Ovary (tissue), 10 donors: ENCODE measurements around the gene GEMIN8. TPM values are rescaled to one million over a fixed set of nuclear protein-coding genes. Genes with fewer than 3 reads are reported as not detected.

ENCODE experiments used
- DNase-seq, 5 donors: peaks; one replicate each; pipeline ENCODE4 v3.0.0-alpha.2; 2019 to 2020
- H3K27ac ChIP-seq, 2 donors: fragments of 200-600 bp; one replicate each; pipeline versions ENCODE4 v1.5.1 to v1.8.0; 2019 to 2022
- H3K27me3 ChIP-seq: fragments of 200-600 bp; one replicate; pipeline ENCODE4 v1.8.0; 2022
- H3K36me3 ChIP-seq: fragments of 200-600 bp; sonication (generic); one replicate; pipeline ENCODE4 v1.5.1; 2019
- H3K4me1 ChIP-seq: one replicate; pipeline ENCODE4 v1.8.1; 2013; ENCODE audit warnings: mild to moderate bottlenecking, moderate library complexity; ENCODE audit not compliant: insufficient read depth
- H3K4me3 ChIP-seq: fragments of 200-600 bp; sonication (generic); one replicate; pipeline ENCODE4 v1.5.1; 2017
- H3K9me3 ChIP-seq, 2 donors: fragments of 200-600 bp in 1 of 2; sonication (generic) in 1 of 2; one replicate each; pipeline versions ENCODE4 v1.5.1 to v1.8.1; 2013 to 2019; ENCODE audit warnings: mild to moderate bottlenecking in 1 of 2, moderate library complexity in 1 of 2
- EP300 ChIP-seq: sonication (generic); formaldehyde crosslinking; IDR thresholded peaks from one replicate; pipeline ENCODE4 v1.6.1; 2017; ENCODE audit warnings: antibody characterized with exemption
- POLR2A ChIP-seq: fragments of 450-650 bp; IDR thresholded peaks from one replicate; pipeline ENCODE4 v1.6.1; 2017; ENCODE audit warnings: antibody characterized with exemption, mild to moderate bottlenecking, moderate library complexity
- WGBS, 3 donors: extraction: QIAGEN DNeasy Blood & Tissue Kit in 1 of 3; methylation state at CpG; one replicate each; pipeline versions ENCODE4 v1.1.5 to v1.1.7; 2013 to 2017; 5-methylcytosine and 5-hydroxymethylcytosine counted together
- intact Hi-C, 4 donors: fragments of 100-400 bp; cut with DNase I; formaldehyde crosslinking; loops; one replicate each; pipeline versions ENCODE4 v1.11.0 to v1.15.1; 2022 to 2023
- long read RNA-seq, 3 donors: library from polyadenylated mRNA in 2 of 3; unstranded in 2 of 3; transcript quantifications; one replicate each; pipeline ENCODE4 v2.0.0 and lab custom pipeline, GENCODE V29; 2021 to 2026
- polyA plus RNA-seq, 2 donors: library from polyadenylated mRNA; stranded (reverse); fragments of 200-250 nt in 1 of 2; fragments of 350-450 nt in 1 of 2; fragmentation: Illumina TruSeq in 1 of 2; extraction: RNeasy Lipid Tissue Mini Kit (QIAGEN cat#74804) in 1 of 2; gene quantifications; one replicate each; pipeline ENCODE4 v1.2.3, GENCODE V29; 2013 to 2014
- total RNA-seq, 7 donors: library from RNA; depleted of rRNA in 2 of 7; stranded (reverse); fragments of >200 nt in 2 of 7; fragmentation: NEBNext Ultra II Directional in 3 of 7; extraction: Animal tissue kit (Norgen Biotek cat#: 25700) in 3 of 7; gene quantifications; one replicate each; pipeline versions ENCODE4 v1.1.0 to v1.2.4, GENCODE V29; 2016 to 2023
- TF ChIP-seq, protein P1 (sequence below), 3 donors: fragments of 450-650 bp in 2 of 3; fragments of 200-600 bp in 1 of 3; IDR thresholded peaks; one replicate each; pipeline versions ENCODE4 v1.5.1 to v1.8.0; 2016 to 2022; ENCODE audit warnings: antibody characterized with exemption in 3 of 3, mild to moderate bottlenecking in 1 of 3
- donor health status: DM: no; HTN: no; CAD: no; lungs with moderate emphysema.
- donor health status: DM: no; HTN: no; CAD: no.
- donor health status: Bipolar disorder and iron deficiency.
- donor health status: DM: yes; HTN: yes; CAD: no.
- donor health status: DM: no; HTN: no; CAD: no.
- donor health status: DM: yes; HTN: yes; CAD: no.

GEMIN8 gene, protein sequence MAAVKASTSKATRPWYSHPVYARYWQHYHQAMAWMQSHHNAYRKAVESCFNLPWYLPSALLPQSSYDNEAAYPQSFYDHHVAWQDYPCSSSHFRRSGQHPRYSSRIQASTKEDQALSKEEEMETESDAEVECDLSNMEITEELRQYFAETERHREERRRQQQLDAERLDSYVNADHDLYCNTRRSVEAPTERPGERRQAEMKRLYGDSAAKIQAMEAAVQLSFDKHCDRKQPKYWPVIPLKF
- total RNA-seq (10 to 100 TPM; 18.0 to 24.6 (median 22.4) TPM), polyA plus RNA-seq (10 to 100 TPM; 23.8 to 37.1 TPM)
- long read RNA-seq, donor 1, transcript GEMIN8-203 (4 exons, 1,119 nt), result major isoform, 16 of 95 reads
- long read RNA-seq, donor 1, partial matches to known transcripts, result 51 of 95 reads
- long read RNA-seq, donor 1, other reads (novel, unspliced or antisense), result 24 of 95 reads
- long read RNA-seq, donor 2, result 0 reads
- long read RNA-seq, donor 3, partial matches to known transcripts, result 15 of 26 reads
- long read RNA-seq, donor 3, other reads (novel, unspliced or antisense), result 9 of 26 reads

DNA sequence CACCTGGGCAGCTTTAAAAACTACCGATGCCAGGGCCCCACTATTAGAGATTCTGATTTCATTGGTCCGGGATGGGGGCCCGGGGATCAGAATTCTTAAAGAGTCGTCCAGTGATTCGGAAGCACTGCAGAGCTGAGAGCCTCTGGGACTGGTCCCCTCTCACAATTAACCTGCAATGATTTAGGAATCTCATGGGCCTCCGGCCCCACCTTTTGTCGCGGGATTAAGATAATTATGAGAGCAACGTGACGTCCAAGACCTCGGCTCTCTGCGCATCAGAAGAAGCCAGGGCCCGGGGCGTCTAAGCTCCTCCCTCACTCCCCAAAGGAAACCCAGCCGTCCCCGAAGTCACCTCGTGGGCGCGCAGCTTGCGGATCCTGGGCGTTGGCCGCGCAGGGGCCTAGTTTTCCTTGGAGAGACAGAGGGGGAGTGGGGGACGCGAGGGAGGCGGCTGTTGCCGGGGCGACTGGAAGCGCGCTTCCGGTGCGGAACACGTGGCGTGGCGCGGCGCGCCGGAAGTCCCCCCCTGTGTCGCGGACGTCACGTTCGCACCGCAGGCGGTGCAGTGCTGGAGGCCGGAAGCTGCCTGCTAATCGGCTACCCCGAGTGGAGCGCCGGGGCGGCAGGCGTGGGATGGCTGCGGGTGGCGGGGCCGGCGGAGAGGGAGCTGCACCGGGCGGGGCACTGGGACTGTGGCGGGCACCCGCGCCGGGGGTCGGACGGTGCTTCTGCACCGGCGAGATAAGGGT, at the start of gene GEMIN8:
Gene GEMIN8 (minus strand): TSS at position 468 of the 749 bp plus-strand sequence. CDS start 8,414 bp downstream, outside the sequence.
- peak within 1 kb of the TSS; percentile 49 for H3K4me3 ChIP-seq
- peaks cover 1% of the 10 kb centered on the region for H3K4me1 ChIP-seq
- WGBS, 3 donors, result 1 to 5% (median 1%) methylated on average over 59 to 67 of the region's 67 CpGs
- no peaks in the 10 kb centered on the region for H3K36me3 ChIP-seq
- no peaks in the 10 kb centered on the region for H3K27me3 ChIP-seq
- intact Hi-C loops, result loop anchor here (5.0 to 10.0 kb wide), 6 partner anchors 265 to 525 kb away; no protein-coding TSS in a partner anchor
- peak within 1 kb of the TSS in 1 of 2 donors; percentile 57 for H3K27ac ChIP-seq
- TF ChIP-seq EP300 (no peak), POLR2A (peak; percentile 66)
- DNase-seq, result peak; percentile 90 to 96 (median 93)
- H3K9me3 ChIP-seq, result no peaks in the 10 kb centered on the region

GRCh38 chrX:14076639-14077038, 46.9 kb upstream of the GEMIN8 start:
- Histone ChIP-seq H3K4me1 (no peaks in the 10 kb centered on the region), H3K27ac (no peak overlapping the region), H3K4me3 (no peak overlapping the region), H3K9me3 (no peaks in the 10 kb centered on the region), H3K27me3 (no peaks in the 10 kb centered on the region), H3K36me3 (no peaks in the 10 kb centered on the region)
- TF ChIP-seq, protein P1, sequence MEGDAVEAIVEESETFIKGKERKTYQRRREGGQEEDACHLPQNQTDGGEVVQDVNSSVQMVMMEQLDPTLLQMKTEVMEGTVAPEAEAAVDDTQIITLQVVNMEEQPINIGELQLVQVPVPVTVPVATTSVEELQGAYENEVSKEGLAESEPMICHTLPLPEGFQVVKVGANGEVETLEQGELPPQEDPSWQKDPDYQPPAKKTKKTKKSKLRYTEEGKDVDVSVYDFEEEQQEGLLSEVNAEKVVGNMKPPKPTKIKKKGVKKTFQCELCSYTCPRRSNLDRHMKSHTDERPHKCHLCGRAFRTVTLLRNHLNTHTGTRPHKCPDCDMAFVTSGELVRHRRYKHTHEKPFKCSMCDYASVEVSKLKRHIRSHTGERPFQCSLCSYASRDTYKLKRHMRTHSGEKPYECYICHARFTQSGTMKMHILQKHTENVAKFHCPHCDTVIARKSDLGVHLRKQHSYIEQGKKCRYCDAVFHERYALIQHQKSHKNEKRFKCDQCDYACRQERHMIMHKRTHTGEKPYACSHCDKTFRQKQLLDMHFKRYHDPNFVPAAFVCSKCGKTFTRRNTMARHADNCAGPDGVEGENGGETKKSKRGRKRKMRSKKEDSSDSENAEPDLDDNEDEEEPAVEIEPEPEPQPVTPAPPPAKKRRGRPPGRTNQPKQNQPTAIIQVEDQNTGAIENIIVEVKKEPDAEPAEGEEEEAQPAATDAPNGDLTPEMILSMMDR (IDR thresholded peaks at IDR 0.05), result no peak
- no peak for TF ChIP-seq EP300
- no peak for TF ChIP-seq POLR2A
- no peak for DNase-seq
- intact Hi-C loops, result no loop called here

DNA sequence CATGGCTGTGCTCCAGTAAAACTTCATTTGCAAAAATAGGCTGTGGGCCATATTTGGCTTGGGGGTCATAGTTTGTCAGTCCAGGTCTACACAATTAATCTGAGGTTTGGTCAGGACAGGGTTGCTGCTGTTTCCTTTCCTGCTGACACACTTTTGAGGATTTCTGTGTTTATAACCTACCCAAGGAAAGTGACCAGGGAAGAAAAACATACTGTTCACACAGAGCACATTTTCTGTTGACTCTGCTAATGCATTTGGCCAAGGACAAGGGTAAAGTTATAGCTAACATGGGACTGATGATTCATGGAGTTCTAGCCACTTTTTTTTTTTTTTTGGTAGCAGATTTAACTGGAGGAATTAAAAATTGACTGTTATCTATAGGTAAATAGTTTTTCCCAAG, 43.9 kb upstream of the GEMIN8 start:
- TF ChIP-seq POLR2A (no peak), EP300 (no peak)
- TF ChIP-seq, protein P1 (IDR thresholded peaks at IDR 0.05), result no peak
- H3K27me3 ChIP-seq, result no peaks in the 10 kb centered on the region
- no peak overlapping the region for H3K4me3 ChIP-seq
- no peaks in the 10 kb centered on the region for H3K36me3 ChIP-seq
- intact Hi-C loops, result no loop called here
- no peaks in the 10 kb centered on the region for H3K9me3 ChIP-seq
- H3K4me1 ChIP-seq, result no peaks in the 10 kb centered on the region
- no peak for DNase-seq
- H3K27ac ChIP-seq, result no peak overlapping the region

GRCh38 chrX:14073071-14073470, 43.4 kb upstream of the GEMIN8 start:
- Histone ChIP-seq H3K4me3 (no peak overlapping the region), H3K4me1 (no peaks in the 10 kb centered on the region), H3K36me3 (no peaks in the 10 kb centered on the region), H3K9me3 (no peaks in the 10 kb centered on the region), H3K27me3 (no peaks in the 10 kb centered on the region), H3K27ac (no peak overlapping the region)
- TF ChIP-seq POLR2A, result no peak
- TF ChIP-seq, protein P1 (IDR thresholded peaks at IDR 0.05), result no peak
- TF ChIP-seq EP300, result no peak
- DNase-seq, result no peak
- intact Hi-C loops, result no loop called here
- WGBS, 3 donors, result 11 to 21% (median 14%) methylated on average over 1 of the region's 1 CpG
